ENCODE measurements around the gene KATNB1. TPM values are rescaled to one million over a fixed set of nuclear protein-coding genes. Genes with fewer than 3 reads are reported as not detected.

KATNB1 gene
- polyA plus RNA-seq, 3 donors, result 25.4 to 26.5 (median 25.6) TPM

- DNase-seq, result no peak
Measured at GRCh38 chr16:57805176-57805575, 69.6 kb downstream of the KATNB1 start.

Other genes with a start within 250 kb of the KATNB1 start
- gene DOK4, start 249.3 kb upstream of the KATNB1 start, polyA plus RNA-seq (ENCODE audit: insufficient read length in 3 of 3), result 10 to 100 TPM; 34.3 to 36.8 (median 35.0) TPM
- 10 to 100 TPM; 15.3 to 20.6 (median 19.6) TPM for gene CCDC102A, start 199.2 kb upstream of the KATNB1 start, polyA plus RNA-seq (ENCODE audit: insufficient read length in 3 of 3)
- 1 to 10 TPM; 1.1 to 1.8 (median 1.1) TPM for gene ADGRG5, start 193.1 kb upstream of the KATNB1 start, polyA plus RNA-seq (ENCODE audit: insufficient read length in 3 of 3)
- 10 to 100 TPM; 72.4 to 84.0 (median 79.6) TPM for gene ADGRG1, start 107.1 kb upstream of the KATNB1 start, polyA plus RNA-seq (ENCODE audit: insufficient read length in 3 of 3)
- gene ADGRG3, start 67.5 kb upstream of the KATNB1 start, polyA plus RNA-seq (ENCODE audit: insufficient read length in 3 of 3), result under 1 TPM in 2 of 3 donors, not detected in 1; 0.24 to 0.51 TPM
- 1 to 10 TPM; 3.3 to 7.8 (median 3.9) TPM for gene DRC7, start 41.0 kb upstream of the KATNB1 start, polyA plus RNA-seq (ENCODE audit: insufficient read length in 3 of 3)
- gene KIFC3, start 66.7 kb downstream of the KATNB1 start, polyA plus RNA-seq (ENCODE audit: insufficient read length in 3 of 3), result 10 to 100 TPM; 62.7 to 92.2 (median 91.4) TPM
- gene CNGB1, start 235.4 kb downstream of the KATNB1 start, polyA plus RNA-seq (ENCODE audit: insufficient read length in 3 of 3), result under 1 TPM in 2 of 3 donors, not detected in 1; 0.09 to 0.11 TPM